Keratinocyte (primary cell): ENCODE data around the gene PRKCE. TPM values are rescaled to one million over a fixed set of nuclear protein-coding genes. Genes with fewer than 3 reads are reported as not detected.

ENCODE experiments used
- DNase-seq: peaks from one replicate; pipeline ENCODE4 v3.0.0-alpha.2; 2011; ENCODE audit warnings: low read depth, missing footprints, low spot score
- FAIRE-seq: peaks from 2 replicates; lab custom pipeline; 2011; peaks lifted over from hg19 to GRCh38; lab: Jason Lieb, UNC
- H2AFZ ChIP-seq: 2 replicates; pipeline ENCODE4 v1.6.0; 2012; ENCODE audit warnings: low read length, control low read depth, inconsistent platforms; ENCODE audit not compliant: control insufficient read depth
- H3K27ac ChIP-seq: 2 replicates; pipeline ENCODE4 v1.5.1; 2011; ENCODE audit warnings: low read length; ENCODE audit not compliant: control insufficient read depth, insufficient read depth
- H3K27me3 ChIP-seq: 3 replicates; pipeline ENCODE4 v1.6.0; 2011; ENCODE audit warnings: low read length; ENCODE audit not compliant: control insufficient read depth, insufficient read depth; ENCODE audit errors: extremely low read depth
- H3K36me3 ChIP-seq, 2 experiments: 2 replicates in 1 of 2; 3 replicates in 1 of 2; pipeline ENCODE4 v1.5.1; 2011; ENCODE audit warnings: low read length in 2 of 2, mild to moderate bottlenecking in 1 of 2; ENCODE audit not compliant: control insufficient read depth in 2 of 2, insufficient read depth in 2 of 2; ENCODE audit errors: extremely low read depth in 1 of 2
- H3K4me1 ChIP-seq: 3 replicates; pipeline ENCODE4 v1.5.1; 2011; ENCODE audit warnings: low read length; ENCODE audit not compliant: control insufficient read depth, insufficient read depth; ENCODE audit errors: extremely low read depth
- H3K4me2 ChIP-seq: 3 replicates; pipeline ENCODE4 v1.6.0; 2011; ENCODE audit warnings: low read depth, low read length; ENCODE audit not compliant: control insufficient read depth, insufficient read depth; ENCODE audit errors: extremely low read depth
- H3K4me3 ChIP-seq, 3 experiments: fragments of 200-600 bp in 1 of 3; sonication (generic) in 1 of 3; 2 replicates in 2 of 3; 3 replicates in 1 of 3; pipeline ENCODE4 v1.5.1; 2011 to 2016; ENCODE audit warnings: low read length in 3 of 3, mild to moderate bottlenecking in 3 of 3, control low read depth in 2 of 3, inconsistent platforms in 1 of 3, low read depth in 1 of 3, mixed read lengths in 1 of 3, mixed run types in 1 of 3, moderate library complexity in 1 of 3; ENCODE audit not compliant: control insufficient read depth in 2 of 3, insufficient read depth in 2 of 3; ENCODE audit errors: extremely low read depth in 1 of 3
- H3K79me2 ChIP-seq: 2 replicates; pipeline ENCODE4 v1.6.0; 2012; ENCODE audit warnings: low read length; ENCODE audit not compliant: control insufficient read depth, insufficient read depth
- H3K9ac ChIP-seq: 3 replicates; pipeline ENCODE4 v1.6.0; 2011; ENCODE audit warnings: low read length; ENCODE audit not compliant: control insufficient read depth, insufficient read depth; ENCODE audit errors: extremely low read depth
- H3K9me1 ChIP-seq: 3 replicates; pipeline ENCODE4 v1.6.0; 2011; ENCODE audit warnings: low read length; ENCODE audit not compliant: control insufficient read depth, insufficient read depth; ENCODE audit errors: extremely low read depth
- H3K9me3 ChIP-seq: 2 replicates; pipeline ENCODE4 v1.5.1; 2012; ENCODE audit warnings: low read depth, low read length; ENCODE audit not compliant: control insufficient read depth
- H4K20me1 ChIP-seq: 3 replicates; pipeline ENCODE4 v1.6.0; 2011; ENCODE audit warnings: low read length; ENCODE audit not compliant: control insufficient read depth, insufficient read depth; ENCODE audit errors: extremely low read depth
- CTCF ChIP-seq, 3 experiments: IDR thresholded peaks in 1 of 3; conservative IDR thresholded peaks in 1 of 3; optimal IDR thresholded peaks in 1 of 3; 2 replicates in 2 of 3; 3 replicates in 1 of 3; pipeline versions ENCODE3 to v1.5.1; 2011; ENCODE audit warnings: low read length in 3 of 3, mild to moderate bottlenecking in 3 of 3, moderate library complexity in 2 of 3, control low read depth in 1 of 3, inconsistent platforms in 1 of 3; ENCODE audit not compliant: insufficient read depth in 2 of 3; ENCODE audit errors: extremely low read depth in 1 of 3
- EZH2 ChIP-seq: IDR thresholded peaks from one replicate; pipeline ENCODE4 v1.6.1; 2012; ENCODE audit warnings: inconsistent platforms, mild to moderate bottlenecking, low read length, moderate library complexity
- dilution Hi-C: fragments of 300-500 bp; cut with MboI; formaldehyde crosslinking; loops from one replicate; pipeline ENCODE4 v1.7.0; 2020; ENCODE audit warnings: low sequenced_read_pairs; ENCODE audit not compliant: extremely low pct_ligation_motif_present
- polyA plus RNA-seq, 5 experiments: library from polyadenylated mRNA; depleted of rRNA in 3 of 5; stranded (reverse) in 3 of 5; stranded (forward) in 1 of 5; unstranded in 1 of 5; fragments of >200 nt; gene quantifications; 1 replicate in 1 of 5; 2 replicates in 3 of 5; 3 replicates in 1 of 5; pipeline versions ENCODE4 v1.2.1 to v1.2.3, GENCODE V29; 2011 to 2012; ENCODE audit warnings: missing spikeins in 2 of 5, low read depth in 1 of 5, low replicate concordance in 1 of 5

The PRKCE gene
- polyA plus RNA-seq, 1 donor (not counting 4 experiments of a cell fraction or from before 2014, with no cell fraction given), result 2.0 TPM

DNA sequence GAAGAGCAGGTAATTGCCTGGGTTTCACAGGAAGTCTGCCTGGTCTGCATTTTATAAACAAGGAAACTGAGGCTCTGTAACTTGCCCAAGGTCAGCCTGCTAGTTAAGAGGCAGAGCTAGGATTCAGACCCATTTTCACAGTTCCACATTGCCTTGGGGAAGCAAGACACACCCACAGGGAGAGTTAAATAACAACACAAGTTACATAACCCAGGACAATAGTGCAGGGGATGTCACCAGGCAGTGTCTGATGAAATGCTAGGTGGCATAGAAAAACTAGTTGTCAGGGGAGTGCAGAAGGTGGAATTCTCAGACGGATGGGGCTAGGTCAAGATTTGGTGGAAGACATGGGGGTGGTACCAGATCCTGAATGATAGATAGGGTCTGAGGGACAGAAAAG, 69.7 kb downstream of the PRKCE start:
- Histone ChIP-seq H3K4me2 (no peak overlapping the region), H3K9me1 (no peaks in the 10 kb centered on the region), H2AFZ (no peak overlapping the region), H3K79me2 (no peaks in the 10 kb centered on the region), H3K27me3 (no peaks in the 10 kb centered on the region), H3K4me3 (no peak overlapping the region), H3K4me1 (no peaks in the 10 kb centered on the region), H4K20me1 (no peaks in the 10 kb centered on the region), H3K9ac (no peak overlapping the region), H3K9me3 (no peaks in the 10 kb centered on the region), H3K36me3 (no peaks in the 10 kb centered on the region), H3K27ac (no peak overlapping the region)
- no peak for DNase-seq
- dilution Hi-C loops, result no loop called here
- FAIRE-seq, result no peak
- no peak for TF ChIP-seq EZH2
- TF ChIP-seq CTCF (optimal IDR thresholded peaks at IDR 0.05 in 1 of 3, IDR thresholded peaks at IDR 0.05 in 1 of 3, conservative IDR thresholded peaks at IDR 0.05 in 1 of 3; ENCODE audit: extremely low read depth in 1 of 3, insufficient read depth in 2 of 3, low read length in 3 of 3), result no peak

GRCh38 chr2:45722477-45722876, 71.0 kb downstream of the PRKCE start:
- H2AFZ ChIP-seq, result no peak overlapping the region

More at GRCh38 chr2:45722477-45722876, 71.0 kb downstream of the PRKCE start:
- no peak overlapping the region for H3K4me3 ChIP-seq
- no peaks in the 10 kb centered on the region for H3K27me3 ChIP-seq
- H4K20me1 ChIP-seq, result no peaks in the 10 kb centered on the region
- H3K27ac ChIP-seq, result no peak overlapping the region
- H3K36me3 ChIP-seq, result no peaks in the 10 kb centered on the region
- no peaks in the 10 kb centered on the region for H3K4me1 ChIP-seq
- no peak overlapping the region for H3K4me2 ChIP-seq
- DNase-seq (no peak), FAIRE-seq (no peak)
- TF ChIP-seq EZH2 (no peak), CTCF (optimal IDR thresholded peaks at IDR 0.05 in 1 of 3, IDR thresholded peaks at IDR 0.05 in 1 of 3, conservative IDR thresholded peaks at IDR 0.05 in 1 of 3; ENCODE audit: extremely low read depth in 1 of 3, insufficient read depth in 2 of 3, low read length in 3 of 3) (no peak)
- H3K9ac ChIP-seq, result no peak overlapping the region
- H3K79me2 ChIP-seq, result no peaks in the 10 kb centered on the region
- H3K9me1 ChIP-seq, result no peaks in the 10 kb centered on the region
- dilution Hi-C loops, result no loop called here
- H3K9me3 ChIP-seq, result no peaks in the 10 kb centered on the region
